Vagina (tissue), 2 donors: ENCODE results near the gene CAMKMT.

ENCODE experiments used
- POLR2A ChIP-seq, 2 donors: fragments of 450-650 bp; IDR thresholded peaks; one replicate each; pipeline ENCODE4 v1.6.1; 2017; ENCODE audit warnings: antibody characterized with exemption in 2 of 2, mild to moderate bottlenecking in 2 of 2, moderate library complexity in 2 of 2
- TF ChIP-seq, protein P1 (sequence below), 3 experiments: fragments of 450-650 bp in 2 of 3; fragments of 200-600 bp in 1 of 3; sonication (generic) in 1 of 3; IDR thresholded peaks; one replicate each; pipeline ENCODE4 v1.5.1; 2017 to 2019; ENCODE audit warnings: antibody characterized with exemption in 3 of 3, mild to moderate bottlenecking in 2 of 3, moderate library complexity in 2 of 3

DNA sequence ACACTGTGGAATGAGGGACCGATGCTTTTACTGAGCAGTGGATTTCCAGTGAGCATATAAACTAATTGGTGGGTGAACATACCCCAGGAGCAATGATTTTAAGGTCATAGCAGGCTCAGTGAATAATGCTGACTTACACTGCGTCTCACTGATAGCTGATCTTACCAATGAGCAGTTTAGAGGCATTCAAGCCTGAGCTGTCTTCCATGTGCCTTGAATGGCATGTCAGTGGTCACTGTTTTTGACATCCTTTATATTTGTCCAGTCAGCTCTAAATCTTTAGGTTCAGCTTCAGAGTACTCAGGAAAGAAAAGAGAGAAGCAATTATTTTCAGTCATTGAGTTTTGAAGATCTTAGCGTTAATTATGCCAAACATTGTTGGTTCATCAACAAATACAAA lies 88.3 kb downstream of the CAMKMT start:
- TF ChIP-seq, protein P1, sequence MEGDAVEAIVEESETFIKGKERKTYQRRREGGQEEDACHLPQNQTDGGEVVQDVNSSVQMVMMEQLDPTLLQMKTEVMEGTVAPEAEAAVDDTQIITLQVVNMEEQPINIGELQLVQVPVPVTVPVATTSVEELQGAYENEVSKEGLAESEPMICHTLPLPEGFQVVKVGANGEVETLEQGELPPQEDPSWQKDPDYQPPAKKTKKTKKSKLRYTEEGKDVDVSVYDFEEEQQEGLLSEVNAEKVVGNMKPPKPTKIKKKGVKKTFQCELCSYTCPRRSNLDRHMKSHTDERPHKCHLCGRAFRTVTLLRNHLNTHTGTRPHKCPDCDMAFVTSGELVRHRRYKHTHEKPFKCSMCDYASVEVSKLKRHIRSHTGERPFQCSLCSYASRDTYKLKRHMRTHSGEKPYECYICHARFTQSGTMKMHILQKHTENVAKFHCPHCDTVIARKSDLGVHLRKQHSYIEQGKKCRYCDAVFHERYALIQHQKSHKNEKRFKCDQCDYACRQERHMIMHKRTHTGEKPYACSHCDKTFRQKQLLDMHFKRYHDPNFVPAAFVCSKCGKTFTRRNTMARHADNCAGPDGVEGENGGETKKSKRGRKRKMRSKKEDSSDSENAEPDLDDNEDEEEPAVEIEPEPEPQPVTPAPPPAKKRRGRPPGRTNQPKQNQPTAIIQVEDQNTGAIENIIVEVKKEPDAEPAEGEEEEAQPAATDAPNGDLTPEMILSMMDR (IDR thresholded peaks at IDR 0.05), result no peak
- TF ChIP-seq POLR2A (IDR thresholded peaks at IDR 0.05), result no peak
